ENCODE data around the gene OR5AN1.

DNA sequence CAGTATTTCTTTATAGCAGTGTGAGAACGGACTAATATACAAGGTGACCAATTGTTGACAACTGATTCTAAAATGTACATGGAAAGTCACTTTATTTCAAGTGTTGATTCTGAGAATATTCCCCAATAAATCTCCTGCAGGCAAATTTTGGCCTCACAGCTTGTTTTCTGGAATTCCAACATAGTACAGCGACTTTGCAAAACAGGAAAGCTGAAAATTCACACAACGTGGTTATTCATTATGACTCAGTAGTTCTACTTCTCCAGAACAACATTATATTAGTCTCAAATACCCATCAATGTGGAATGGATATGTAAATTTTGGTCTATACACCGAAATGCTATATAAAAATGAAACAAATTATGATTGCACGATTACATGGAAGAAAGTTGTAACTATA, 22.5 kb upstream of the OR5AN1 start:
- no peak for TF ChIP-seq POLR2A (IDR thresholded peaks at IDR 0.05)
- TF ChIP-seq CTCF (IDR thresholded peaks at IDR 0.05) = no peak
- TF ChIP-seq POLR2AphosphoS5 (IDR thresholded peaks at IDR 0.05) = no peak
